ENCODE measurements around the gene NPM3.

- no peak for TF ChIP-seq SOX15 (CRISPR knock-in tag; IDR thresholded peaks at IDR 0.05)
- no peak for TF ChIP-seq CTCF (IDR thresholded peaks at IDR 0.05)
- no peak for TF ChIP-seq GRHL2 (CRISPR knock-in tag; IDR thresholded peaks at IDR 0.05; ENCODE audit: insufficient replicate concordance, severe bottlenecking)
- TF ChIP-seq GABPB1 (CRISPR knock-in tag; IDR thresholded peaks at IDR 0.05), result no peak
- no peak for TF ChIP-seq ESRRA (CRISPR knock-in tag; IDR thresholded peaks at IDR 0.05; ENCODE audit: borderline replicate concordance)
- TF ChIP-seq IRF2 (CRISPR knock-in tag; IDR thresholded peaks at IDR 0.05; ENCODE audit: borderline replicate concordance, low read depth), result no peak
- no peak for TF ChIP-seq TCF7 (CRISPR knock-in tag; IDR thresholded peaks at IDR 0.05; ENCODE audit: low read depth)
- TF ChIP-seq MAX (CRISPR knock-in tag; IDR thresholded peaks at IDR 0.05), result no peak
Measured at GRCh38 chr10:101741938-101742337, 41.3 kb downstream of the NPM3 start.
